Spleen (tissue), 11 donors: ENCODE measurements around the gene SEMA3B. TPM values are rescaled to one million over a fixed set of nuclear protein-coding genes. Genes with fewer than 3 reads are reported as not detected.

Experiments used
- DNase-seq: peaks from one replicate; pipeline ENCODE4 v3.0.0-alpha.2; 2020
- H3K27ac ChIP-seq, 8 donors: fragments of 200-600 bp; sonication (generic) in 7 of 8; 1 replicate in 4 of 8; 2 replicates in 4 of 8; pipeline versions ENCODE4 v1.5.0 to v1.8.0; 2016 to 2021; ENCODE audit warnings: inconsistent platforms in 4 of 8, mild to moderate bottlenecking in 4 of 8, moderate library complexity in 1 of 8
- H3K27me3 ChIP-seq, 7 donors: fragments of 200-600 bp; sonication (generic) in 6 of 7; replicated peaks in 1 of 7; 1 replicate in 4 of 7; 2 replicates in 3 of 7; pipeline versions ENCODE4 v1.5.0 to v1.8.0; 2016 to 2021; ENCODE audit warnings: inconsistent platforms in 3 of 7, mild to moderate bottlenecking in 1 of 7
- H3K36me3 ChIP-seq, 6 donors: fragments of 200-600 bp; sonication (generic) in 5 of 6; 1 replicate in 4 of 6; 2 replicates in 2 of 6; pipeline versions ENCODE4 v1.5.0 to v1.8.0; 2016 to 2021; ENCODE audit warnings: inconsistent platforms in 2 of 6
- H3K4me1 ChIP-seq, 6 donors: fragments of 200-600 bp; sonication (generic) in 5 of 6; 1 replicate in 3 of 6; 2 replicates in 3 of 6; pipeline versions ENCODE4 v1.5.0 to v1.8.0; 2016 to 2021; ENCODE audit warnings: inconsistent platforms in 3 of 6
- H3K4me3 ChIP-seq, 8 donors: fragments of 200-600 bp; sonication (generic) in 7 of 8; 1 replicate in 4 of 8; 2 replicates in 4 of 8; pipeline versions ENCODE4 v1.5.0 to v1.8.0; 2016 to 2021; ENCODE audit warnings: inconsistent platforms in 4 of 8, mild to moderate bottlenecking in 4 of 8, moderate library complexity in 2 of 8
- H3K9me3 ChIP-seq, 8 donors: fragments of 200-600 bp; sonication (generic) in 7 of 8; 1 replicate in 4 of 8; 2 replicates in 4 of 8; pipeline versions ENCODE4 v1.5.0 to v1.8.0; 2016 to 2021; ENCODE audit warnings: inconsistent platforms in 4 of 8
- CTCF ChIP-seq, 11 experiments: fragments of 200-600 bp in 7 of 11; fragments of 450-650 bp in 4 of 11; sonication (generic) in 4 of 11; IDR thresholded peaks in 8 of 11; conservative IDR thresholded peaks in 3 of 11; 1 replicate in 7 of 11; 2 replicates in 4 of 11; pipeline versions ENCODE4 v1.4.0 to v1.8.0; 2016 to 2021; ENCODE audit warnings: antibody characterized with exemption in 11 of 11, inconsistent platforms in 4 of 11, mild to moderate bottlenecking in 1 of 11
- POLR2A ChIP-seq, 3 donors: fragments of 450-650 bp; IDR thresholded peaks; one replicate each; pipeline ENCODE4 v1.5.1; 2017; ENCODE audit warnings: antibody characterized with exemption in 3 of 3, mild to moderate bottlenecking in 1 of 3
- POLR2AphosphoS5 ChIP-seq, 3 donors: sonication (generic); formaldehyde crosslinking; IDR thresholded peaks; one replicate each; pipeline ENCODE4 v1.5.1; 2017; ENCODE audit warnings: antibody characterized with exemption in 3 of 3
- WGBS, 5 donors: extraction: QIAGEN DNeasy Blood & Tissue Kit in 3 of 5; methylation state at CpG; one replicate each; pipeline versions ENCODE4 v1.1.5 to v1.1.7; 2013 to 2018; 5-methylcytosine and 5-hydroxymethylcytosine counted together
- intact Hi-C: fragments of 100-400 bp; cut with DNase I; formaldehyde crosslinking; loops from one replicate; pipeline ENCODE4 v1.15.0; 2023; ENCODE audit warnings: low total_unique reads
- polyA plus RNA-seq, 3 donors: library from polyadenylated mRNA; stranded (reverse); fragments of 200-250 nt; gene quantifications; one replicate each; pipeline ENCODE4 v1.2.1, GENCODE V29; 2013
- total RNA-seq, 7 donors: library from RNA; depleted of rRNA in 3 of 7; stranded (reverse); fragments of >200 nt in 3 of 7; fragmentation: NEBNext Ultra II Directional in 4 of 7; extraction: Animal tissue kit (Norgen Biotek cat#: 25700) in 4 of 7; gene quantifications; one replicate each; pipeline versions ENCODE4 v1.1.0 to v1.2.1, GENCODE V29; 2016 to 2021
- donor health status: healthy with polysubstance abuse.
- donor health status: DM: no; HTN: no; CAD: no; lungs with moderate emphysema.
- donor health status: DM: no; HTN: no; CAD: no.
- donor health status: Bipolar disorder and iron deficiency.
- donor health status: healthy.
- donor health status: DM: no; HTN: no; CAD: no.
- donor health status: DM: yes; HTN: yes; CAD: no.

SEMA3B gene
- total and polyA plus RNA-seq, 10 donors, result 2.2 to 14.5 (median 4.0) TPM

GRCh38 chr3:50264964-50265485 is 3.9 kb upstream of the SEMA3B start:
- 72 to 88% (median 82%) methylated on average over 5 to 7 of the region's 7 CpGs for WGBS, 5 donors
- peaks cover 7 to 75% (median 37%) of the 10 kb centered on the region in 6 donors for H3K4me1 ChIP-seq
- peak overlapping the region in 7 of 8 donors; percentile 2 to 84 (median 74) for H3K27ac ChIP-seq
- no peak for TF ChIP-seq POLR2A (IDR thresholded peaks at IDR 0.05)
- TF ChIP-seq POLR2AphosphoS5 (IDR thresholded peaks at IDR 0.05), result no peak
- TF ChIP-seq CTCF (IDR thresholded peaks at IDR 0.05 in 8 of 11, conservative IDR thresholded peaks at IDR 0.05 in 3 of 11), result no peak
- H3K4me3 ChIP-seq, result no peak overlapping the region
- DNase-seq, result no peak
- H3K9me3 ChIP-seq, result no peaks in the 10 kb centered on the region
- H3K27me3 ChIP-seq, result peaks cover 0 to 24% (median 0%) of the 10 kb centered on the region in 7 donors
- intact Hi-C loops, result no loop called here
- H3K36me3 ChIP-seq, result no peaks in the 10 kb centered on the region

DNA sequence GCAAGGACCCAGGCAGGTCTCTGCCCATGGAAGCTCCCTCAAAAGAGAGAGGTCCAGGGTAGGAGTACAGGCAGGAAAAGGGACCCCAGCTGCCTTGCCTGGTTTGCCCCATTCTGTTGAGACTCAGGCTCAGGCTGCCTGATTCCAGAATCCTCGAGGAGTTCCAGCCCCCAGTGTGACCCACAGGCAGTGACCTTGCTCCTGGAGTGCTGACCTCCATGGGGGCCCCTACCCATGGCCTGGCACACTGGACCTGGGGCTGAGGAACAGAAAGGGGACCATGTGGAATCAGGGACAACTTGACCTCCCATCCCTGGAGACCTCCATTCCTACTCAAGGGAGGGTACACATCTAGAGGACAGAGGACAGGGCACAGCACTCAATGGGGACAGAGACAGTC is 3.4 kb upstream of the SEMA3B start:
- Histone ChIP-seq H3K36me3 (no peaks in the 10 kb centered on the region), H3K4me3 (no peak overlapping the region), H3K27me3 (peaks cover 0 to 24% (median 0%) of the 10 kb centered on the region in 7 donors), H3K9me3 (no peaks in the 10 kb centered on the region), H3K27ac (peak overlapping the region in 7 of 8 donors; percentile 2 to 84 (median 74)), H3K4me1 (peaks cover 5 to 70% (median 32%) of the 10 kb centered on the region in 6 donors)
- intact Hi-C loops, result no loop called here
- no peak for DNase-seq
- WGBS, 5 donors, result 33 to 79% (median 52%) methylated on average over 1 of the region's 1 CpG
- TF ChIP-seq POLR2AphosphoS5 (IDR thresholded peaks at IDR 0.05) (no peak), CTCF (IDR thresholded peaks at IDR 0.05 in 8 of 11, conservative IDR thresholded peaks at IDR 0.05 in 3 of 11) (no peak), POLR2A (IDR thresholded peaks at IDR 0.05) (no peak)

DNA sequence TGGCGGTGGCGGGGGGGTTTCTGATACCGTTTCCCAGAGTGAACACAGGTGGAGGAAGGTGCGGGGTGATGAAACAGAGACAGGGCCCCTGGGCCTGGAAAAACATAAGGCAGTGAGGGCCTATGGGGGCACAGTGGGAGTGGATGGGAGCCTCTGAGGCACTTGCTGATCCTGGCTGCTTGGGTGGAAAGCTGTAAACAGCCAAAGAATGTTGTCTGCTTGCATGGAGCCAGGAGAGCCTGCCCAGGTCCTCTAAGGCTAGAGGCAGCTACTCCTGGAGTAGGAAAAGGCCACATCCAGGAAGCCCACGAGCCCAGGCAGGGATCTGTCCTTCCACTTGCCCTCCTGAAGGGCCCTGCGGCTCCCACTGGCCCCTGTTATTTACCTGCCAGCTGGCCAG is 2.9 kb upstream of the SEMA3B start:
- Histone ChIP-seq H3K36me3 (no peaks in the 10 kb centered on the region), H3K27ac (peak overlapping the region in 5 of 8 donors; percentile 41 to 84 (median 75)), H3K4me3 (no peak overlapping the region)

More for the DNA sequence above, 2.9 kb upstream of the SEMA3B start:
- no peak for DNase-seq
- no peak for TF ChIP-seq POLR2AphosphoS5 (IDR thresholded peaks at IDR 0.05)
- no peak for TF ChIP-seq POLR2A (IDR thresholded peaks at IDR 0.05)
- TF ChIP-seq CTCF (IDR thresholded peaks at IDR 0.05 in 8 of 11, conservative IDR thresholded peaks at IDR 0.05 in 3 of 11), result no peak
- H3K27me3 ChIP-seq, result peaks cover 0 to 24% (median 0%) of the 10 kb centered on the region in 7 donors
- intact Hi-C loops, result no loop called here
- peaks cover under 1 to 65% (median 29%) of the 10 kb centered on the region in 6 donors for H3K4me1 ChIP-seq
- 79 to 85% (median 81%) methylated on average over 6 of the region's 6 CpGs for WGBS, 5 donors
- H3K9me3 ChIP-seq, result no peaks in the 10 kb centered on the region
